LNCaP clone FGC (cell line): ENCODE results near the gene ZNF471.

Experiments used
- DNase-seq: peaks from one replicate; pipeline ENCODE4 v3.0.0-alpha.2; 2011; ENCODE audit warnings: low read depth
- H3K4me3 ChIP-seq: 2 replicates; pipeline ENCODE4 v1.5.1; 2011; ENCODE audit warnings: mild to moderate bottlenecking, low read depth, low read length, control low read depth
- CTCF ChIP-seq: IDR thresholded peaks from 2 replicates; pipeline ENCODE4 v1.5.1; 2012; ENCODE audit warnings: mild to moderate bottlenecking; ENCODE audit not compliant: control insufficient read depth, insufficient read depth; ENCODE audit errors: extremely low read depth

ZNF471 gene

GRCh38 chr19:56507446-56508289 is at the start of gene ZNF471:
Gene ZNF471, plus strand, starts transcription at chr19:56507855. Its CDS starts 3,717 bp downstream, at chr19:56511572.
- peak; percentile 94 for DNase-seq
- TF ChIP-seq CTCF = no peak

GRCh38 chr19:56474308-56474707 is 33.3 kb upstream of the ZNF471 start:
- no peak for TF ChIP-seq CTCF

More at GRCh38 chr19:56507446-56508289, at the start of gene ZNF471:
- H3K4me3 ChIP-seq = peak within 1 kb of the TSS; percentile 91

GRCh38 chr19:56476093-56476492 is 31.6 kb upstream of the ZNF471 start:
- DNase-seq = no peak
- no peak for TF ChIP-seq CTCF
- H3K4me3 ChIP-seq = peak overlapping the region; percentile 97

More at GRCh38 chr19:56474308-56474707, 33.3 kb upstream of the ZNF471 start:
- no peak for DNase-seq
- H3K4me3 ChIP-seq = no peak overlapping the region

GRCh38 chr19:56476651-56477428 is 30.8 kb upstream of the ZNF471 start, which contains the start of gene ZNF667:
Gene ZNF667, minus strand, starts transcription at chr19:56477345. Its CDS starts 14,975 bp downstream, at chr19:56462370.
- DNase-seq = no peak
- H3K4me3 ChIP-seq = peak within 1 kb of the TSS; percentile 97
- no peak for TF ChIP-seq CTCF

- TF ChIP-seq CTCF = no peak
- H3K4me3 ChIP-seq = peak overlapping the region; percentile 97
- DNase-seq = peak; percentile 90
Measured at GRCh38 chr19:56477429-56478338, 30.0 kb upstream of the ZNF471 start.

- H3K4me3 ChIP-seq = no peak overlapping the region
- no peak for DNase-seq
- TF ChIP-seq CTCF = no peak
Measured at GRCh38 chr19:56491399-56491798, 16.3 kb upstream of the ZNF471 start.
